T-helper 1 cell treated with Interleukin-12 subunit alpha and Interleukin-12 subunit beta and Interleukin-4 antibody, amounts not matched to agents 30 ng/mL and 1 ng/mL, for 36 hours (primary cell): ENCODE results near the gene KMO. TPM values are rescaled to one million over a fixed set of nuclear protein-coding genes. Genes with fewer than 3 reads are reported as not detected.

Source experiments
- intact Hi-C: fragments of 100-400 bp; cut with micrococcal nuclease; formaldehyde crosslinking; loops from one replicate; pipeline ENCODE4 v1.15.1; 2024
- total RNA-seq: library from RNA; stranded (reverse); gene quantifications from 2 replicates; pipeline ENCODE4 v1.2.3, GENCODE V29; 2022

The KMO gene
- total RNA-seq, 1 donor from 2014 or later = not detected

- intact Hi-C loops = no loop called here
Measured at GRCh38 chr1:241536304-241536703, 4.1 kb downstream of the KMO start.

- intact Hi-C loops = no loop called here
Measured at GRCh38 chr1:241536969-241537368, 4.8 kb downstream of the KMO start.

- intact Hi-C loops = no loop called here
Measured at GRCh38 chr1:241542199-241542907, 10.2 kb downstream of the KMO start.

GRCh38 chr1:241548008-241548407 lies 15.8 kb downstream of the KMO start:
- intact Hi-C loops = no loop called here

- intact Hi-C loops = no loop called here
Measured at GRCh38 chr1:241550318-241550717, 18.1 kb downstream of the KMO start.

GRCh38 chr1:241551759-241552638 lies 19.8 kb downstream of the KMO start:
- intact Hi-C loops = loop anchor here (1.0 kb wide), 2 partner anchors 21 to 33 kb away; partner anchors contain the start of gene FH

DNA sequence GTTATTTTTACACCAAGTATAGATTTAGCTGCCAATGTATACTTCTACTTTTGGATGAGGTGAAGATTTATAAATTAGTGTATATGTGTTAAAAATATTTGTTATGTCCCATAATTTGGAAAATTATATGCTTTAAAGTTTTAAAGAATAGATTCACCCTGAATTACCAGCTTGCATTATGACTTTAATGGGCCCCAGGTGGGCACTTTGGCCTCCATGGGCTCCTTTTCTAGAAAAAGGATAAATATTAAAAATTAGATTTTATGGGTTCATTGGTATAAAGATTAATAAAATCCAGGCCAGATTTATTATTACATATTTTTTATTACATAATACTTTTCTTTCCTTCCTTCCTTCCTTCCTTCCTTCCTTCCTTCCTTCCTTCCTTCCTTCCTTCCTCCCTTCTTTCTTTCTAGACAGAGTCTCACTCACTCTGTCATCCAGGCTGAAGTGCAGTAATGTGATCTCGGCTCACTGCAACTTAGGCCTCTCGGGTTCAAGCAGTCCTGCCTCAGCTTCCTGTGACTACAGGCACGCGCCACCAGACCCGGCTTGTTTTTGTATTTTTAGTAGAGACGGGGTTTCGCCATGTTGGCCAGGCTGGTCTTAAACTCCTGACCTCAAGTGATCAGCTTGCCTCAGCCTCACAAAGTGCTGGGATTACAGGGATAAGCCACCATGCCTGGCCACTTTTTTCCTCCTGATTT lies 21.9 kb downstream of the KMO start:
- intact Hi-C loops = no loop called here

DNA sequence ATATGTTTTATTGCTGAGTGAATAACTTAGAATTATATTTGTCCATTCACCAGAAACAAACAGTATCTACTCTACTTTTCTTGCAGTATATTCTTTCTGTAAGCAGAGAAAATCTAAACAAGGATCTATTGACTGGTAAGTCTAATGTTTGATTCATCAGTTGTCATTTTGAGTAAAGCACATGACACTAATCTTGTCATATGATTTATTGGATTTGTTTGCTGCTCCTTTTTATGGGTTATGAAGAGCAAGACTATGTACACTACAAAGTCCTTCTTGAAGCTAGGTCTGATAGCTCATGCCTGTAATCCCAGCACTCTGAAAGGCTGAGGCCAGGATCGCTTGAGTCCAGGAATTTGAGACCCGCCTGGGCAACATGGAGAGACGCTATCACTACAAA lies 23.3 kb downstream of the KMO start:
- intact Hi-C loops = no loop called here

DNA sequence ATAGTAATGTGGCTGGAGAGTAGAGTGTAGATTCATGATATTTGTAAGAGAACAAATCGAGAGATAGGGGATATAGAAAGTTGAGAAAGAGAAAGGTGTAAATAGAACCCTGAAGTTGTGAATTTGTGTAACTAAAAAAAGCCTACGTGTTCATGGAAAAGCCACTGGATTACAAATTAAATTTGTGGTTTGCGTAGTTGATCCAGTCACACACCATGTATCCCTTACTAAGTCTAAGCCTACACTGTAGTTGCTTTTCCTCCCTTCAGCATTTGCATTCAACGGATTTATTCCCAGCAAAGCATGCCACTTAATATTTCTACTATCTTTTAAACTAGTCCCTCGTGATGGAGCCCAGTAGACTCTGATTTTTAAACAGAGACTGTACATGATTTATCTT lies 24.9 kb downstream of the KMO start:
- intact Hi-C loops = no loop called here

DNA sequence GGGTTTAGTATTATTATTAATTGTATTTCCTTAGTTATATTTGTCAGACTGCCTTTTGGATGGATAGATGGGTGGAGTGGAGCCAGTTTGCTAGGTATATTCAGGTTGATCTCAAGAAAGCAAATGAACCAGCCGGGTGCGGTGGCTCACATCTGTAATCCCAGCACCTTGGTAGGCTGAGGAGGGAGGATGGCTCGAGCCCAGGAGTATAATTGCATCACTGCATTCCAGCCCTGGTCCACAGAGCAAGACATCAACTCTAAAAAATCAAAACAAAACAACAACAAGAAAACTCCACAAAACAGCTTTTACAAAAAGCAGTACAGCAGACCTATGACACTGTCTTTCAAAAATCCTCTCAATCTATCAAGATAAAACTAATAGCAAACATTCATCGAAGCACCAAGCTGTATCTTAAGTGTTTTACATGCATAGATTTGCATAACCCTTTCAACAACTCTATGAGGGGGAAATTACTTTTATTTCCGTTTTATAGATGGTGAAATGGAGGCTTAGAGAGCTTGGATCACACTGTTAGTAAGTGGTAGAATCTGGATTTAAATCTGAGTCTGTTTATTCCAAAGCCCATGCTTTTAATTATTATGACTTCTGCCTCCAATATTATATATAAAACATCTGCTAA lies 25.5 kb downstream of the KMO start:
- intact Hi-C loops = no loop called here

- intact Hi-C loops = no loop called here
Measured at GRCh38 chr1:241560146-241560848, 28.1 kb downstream of the KMO start.

GRCh38 chr1:241560849-241561187 lies 28.6 kb downstream of the KMO start:
- intact Hi-C loops = no loop called here

DNA sequence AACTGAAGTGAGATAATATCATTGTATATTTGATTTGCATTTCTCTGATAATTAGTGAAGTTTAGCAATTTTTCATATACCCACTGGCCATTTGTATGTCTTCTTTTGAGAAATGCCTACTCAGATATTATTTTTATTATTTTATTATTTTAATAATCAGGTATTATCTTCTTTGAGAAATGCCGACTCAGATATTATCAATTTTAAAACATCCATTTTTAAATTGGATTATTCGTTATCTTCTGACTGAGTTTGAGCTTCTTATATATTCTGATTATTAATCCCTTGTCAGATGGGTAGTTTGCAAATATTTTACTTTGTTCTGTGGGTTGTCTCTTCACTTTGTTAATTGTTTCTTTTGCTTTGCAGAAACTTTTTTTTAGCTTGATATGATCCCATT lies 37.7 kb downstream of the KMO start:
- intact Hi-C loops = no loop called here

DNA sequence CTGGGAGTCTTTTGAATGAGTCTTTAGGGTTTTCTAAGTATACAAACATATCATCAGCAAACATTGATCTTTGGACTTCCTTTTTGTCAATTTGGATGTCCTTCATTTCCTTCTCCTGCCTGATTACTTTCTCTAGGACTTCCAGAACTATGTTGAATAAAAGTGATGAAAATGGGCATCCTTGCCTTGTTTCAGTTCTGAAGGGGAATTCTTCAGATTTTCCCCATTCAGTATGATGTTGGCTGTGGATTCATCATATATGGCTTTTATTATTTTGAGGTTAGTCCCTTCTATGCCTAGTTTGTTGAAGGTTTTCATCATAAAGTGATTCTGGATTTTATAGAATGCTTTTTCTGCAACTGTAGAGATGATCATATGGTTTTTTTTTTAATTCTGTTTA lies 42.0 kb downstream of the KMO start:
- intact Hi-C loops = no loop called here

GRCh38 chr1:241579434-241579833 lies 47.3 kb downstream of the KMO start:
- intact Hi-C loops = no loop called here

DNA sequence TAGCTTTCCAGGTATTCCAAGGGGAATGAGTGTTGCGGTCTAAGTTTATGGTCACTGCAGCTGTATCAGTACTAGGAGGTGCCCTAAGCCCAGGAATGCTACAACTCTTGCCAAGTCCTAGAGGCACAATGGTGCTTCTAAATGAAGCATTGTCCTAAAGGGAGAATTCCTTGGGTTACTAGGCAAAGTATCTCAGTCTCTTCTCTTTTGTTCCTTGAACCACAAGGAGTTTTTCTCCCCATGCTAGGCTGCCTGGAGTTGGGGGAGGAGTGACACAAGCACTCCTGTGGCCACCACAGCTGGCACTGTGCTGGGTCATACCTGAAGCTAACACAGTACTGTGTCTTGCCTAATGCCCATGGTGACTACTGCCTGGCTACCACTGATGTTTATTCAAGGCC lies 50.7 kb downstream of the KMO start:
- intact Hi-C loops = no loop called here

GRCh38 chr1:241586905-241587512 lies 54.8 kb downstream of the KMO start:
- intact Hi-C loops = no loop called here

- intact Hi-C loops = no loop called here
Measured at GRCh38 chr1:241589521-241589920, 57.3 kb downstream of the KMO start.

- intact Hi-C loops = no loop called here
Measured at GRCh38 chr1:241590719-241591118, 58.5 kb downstream of the KMO start.

DNA sequence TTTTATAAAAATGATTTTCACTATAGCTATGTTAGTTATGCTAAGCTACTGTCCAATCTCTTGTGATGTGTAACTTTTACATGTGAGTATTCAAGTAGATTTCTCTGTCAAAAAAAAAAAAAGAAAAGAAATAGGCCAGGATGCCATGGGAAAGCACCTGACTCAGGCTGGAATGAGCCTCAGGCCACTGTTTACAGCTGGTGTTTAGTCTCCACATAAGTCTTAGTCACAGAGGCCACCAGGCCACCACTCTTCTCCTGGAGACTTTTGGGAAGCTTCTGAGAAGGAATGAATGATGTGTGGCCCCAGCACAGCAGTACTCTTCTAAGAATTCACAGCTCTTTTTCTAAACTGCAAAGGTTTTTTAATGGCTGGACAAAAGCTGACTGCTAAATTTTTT lies 59.1 kb downstream of the KMO start:
- intact Hi-C loops = no loop called here

DNA sequence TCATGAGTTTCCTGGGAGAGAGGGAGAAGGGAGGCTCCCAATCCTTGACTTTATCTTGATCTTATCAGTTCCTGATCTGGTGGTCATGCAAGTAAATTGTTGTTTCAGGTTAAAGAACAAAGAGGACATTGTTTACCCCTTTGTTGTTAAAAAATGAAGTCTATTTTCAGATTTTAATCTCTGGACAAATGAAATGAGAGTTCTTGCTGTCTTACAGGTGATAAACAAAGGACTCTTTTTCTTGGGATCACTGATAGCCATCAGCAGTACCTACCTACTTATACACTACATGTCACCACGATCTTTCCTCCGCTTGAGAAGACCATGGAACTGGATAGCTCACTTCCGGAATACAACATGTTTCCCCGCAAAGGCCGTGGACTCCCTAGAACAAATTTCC lies 59.6 kb downstream of the KMO start:
- intact Hi-C loops = no loop called here
